Stimulated activated CD4-positive, alpha-beta T cell treated with anti-CD3 and anti-CD28 coated beads, Interleukin-15, amount 100 ng/mL, for 1 hour (primary cell): ENCODE measurements around the gene APAF1.
"Not testable (repeated sequence)": the region's sequence is repeated elsewhere in the genome, so short reads cannot be mapped to it uniquely, and the experiment has no call there.

Experiments
- DNase-seq, 2 donors: peaks; one replicate each; pipeline ENCODE4 v3.0.0-alpha.2; 2020; ENCODE audit warnings: low read depth in 1 of 2, low spot score in 1 of 2

APAF1 gene

DNA sequence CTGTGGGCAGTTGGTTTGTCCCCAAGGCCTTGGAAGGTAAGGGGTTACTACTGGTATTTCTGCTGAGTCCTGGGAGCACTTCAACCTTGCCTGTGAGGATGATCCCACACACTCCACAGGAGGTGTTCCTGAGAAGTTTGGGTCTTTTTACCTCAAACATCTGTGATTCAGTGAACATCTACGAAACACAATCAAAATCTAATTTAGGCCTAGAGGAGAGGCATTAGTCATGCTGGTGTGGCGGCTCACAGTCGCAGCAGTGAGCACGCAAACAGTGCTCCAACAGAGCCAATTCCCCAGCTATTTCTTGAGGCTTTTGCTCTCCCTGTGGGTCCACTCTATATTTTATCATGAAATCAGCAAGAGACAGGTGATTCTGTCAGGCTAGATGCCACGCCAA lies 107.6 kb downstream of the APAF1 start:
- DNase-seq = no peak

DNA sequence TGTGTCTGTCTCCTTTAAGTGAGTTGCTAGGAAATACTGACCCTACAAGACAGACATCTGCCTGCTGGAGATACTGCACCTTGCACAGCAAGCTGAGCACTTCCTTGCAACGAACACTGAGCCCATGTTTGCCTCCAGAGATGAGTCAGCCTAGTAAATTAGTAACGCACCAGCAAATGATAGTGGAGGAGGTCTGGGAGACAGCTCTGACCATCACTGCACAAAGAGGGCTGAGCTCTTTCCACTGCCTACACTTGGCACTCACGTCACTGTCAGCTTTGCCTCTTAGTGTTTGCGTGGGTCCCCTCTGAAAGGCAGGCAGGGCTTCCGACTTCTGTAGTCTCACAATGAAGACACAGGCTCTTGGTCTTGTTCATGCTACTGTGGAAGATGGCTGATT lies 109.0 kb downstream of the APAF1 start:
- DNase-seq = no peak

DNA sequence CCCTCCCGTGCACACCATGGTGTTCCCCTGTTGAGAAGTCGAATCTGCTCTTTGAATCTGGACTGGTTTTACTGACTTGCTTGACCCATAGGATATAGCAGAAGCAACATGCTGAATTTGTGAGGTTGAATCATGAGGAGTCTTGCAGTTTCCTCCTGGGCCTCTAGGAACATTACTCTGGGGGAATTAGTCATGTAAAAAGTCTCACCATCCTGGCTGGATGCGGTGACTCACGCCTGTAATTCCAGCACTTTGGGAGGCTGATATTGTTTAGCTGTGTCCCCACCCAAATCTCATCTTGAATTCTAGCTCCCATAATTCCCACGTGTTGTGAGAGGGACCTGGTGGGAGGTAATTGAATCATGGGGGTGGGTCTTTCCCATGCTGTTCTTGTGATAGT lies 110.8 kb downstream of the APAF1 start:
- DNase-seq = not testable (repeated sequence)

DNA sequence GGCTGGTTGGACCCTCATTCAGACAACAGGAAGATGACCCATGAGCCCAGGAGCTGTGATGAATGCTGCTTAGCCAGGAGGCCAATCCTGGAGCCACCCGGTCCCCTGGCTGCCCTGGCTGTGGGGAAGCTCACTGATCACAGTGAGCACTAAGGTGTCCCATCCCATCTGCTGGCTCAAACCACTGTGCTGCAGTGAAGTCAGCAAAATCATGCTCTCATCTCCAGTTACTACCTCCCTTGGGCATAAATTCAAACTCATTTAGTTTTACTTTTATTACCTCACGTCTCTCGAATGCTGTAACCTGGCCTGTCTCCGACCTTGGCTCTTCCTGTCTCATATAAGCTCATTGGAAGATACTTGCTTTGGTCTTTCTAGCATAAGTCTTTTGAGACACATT lies 112.4 kb downstream of the APAF1 start:
- DNase-seq = no peak

DNA sequence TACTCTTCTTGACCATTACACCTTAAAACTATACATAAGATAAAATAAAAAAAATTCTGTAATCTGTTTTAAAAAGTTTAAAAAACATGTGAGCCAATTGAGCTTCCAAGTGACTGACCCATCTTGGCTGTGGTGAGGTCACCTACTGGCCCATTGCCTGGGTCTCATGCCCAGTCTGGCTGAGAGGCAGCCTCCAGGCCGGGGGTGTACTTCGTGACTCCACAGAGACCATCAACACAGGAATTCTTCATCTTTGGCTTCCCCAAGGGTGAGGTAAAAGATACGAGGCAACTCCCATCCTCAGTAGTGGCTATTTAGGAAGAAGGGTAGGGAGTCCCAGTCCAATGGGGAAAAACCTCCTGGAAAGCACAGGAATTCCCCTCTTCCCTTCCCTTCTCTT lies 113.2 kb downstream of the APAF1 start:
- no peak for DNase-seq

DNA sequence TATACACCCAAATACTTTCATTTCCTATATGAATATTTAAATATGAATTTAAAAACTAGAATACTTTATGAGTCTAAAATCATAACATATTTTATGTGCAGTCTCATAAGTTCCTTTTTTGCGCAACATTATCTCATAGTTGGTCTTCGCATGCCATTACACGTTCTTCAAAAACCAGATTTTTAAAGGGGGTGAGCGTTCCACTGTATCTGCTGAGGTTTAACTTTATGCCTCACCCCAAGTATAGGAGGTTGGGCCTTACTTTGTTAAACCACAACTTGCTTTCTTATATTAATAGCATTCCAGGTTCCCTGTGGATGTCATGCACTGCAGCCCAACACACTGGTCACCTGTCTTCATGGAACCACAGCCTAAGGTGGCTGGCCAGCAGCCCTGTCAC lies 118.6 kb downstream of the APAF1 start:
- no peak for DNase-seq

DNA sequence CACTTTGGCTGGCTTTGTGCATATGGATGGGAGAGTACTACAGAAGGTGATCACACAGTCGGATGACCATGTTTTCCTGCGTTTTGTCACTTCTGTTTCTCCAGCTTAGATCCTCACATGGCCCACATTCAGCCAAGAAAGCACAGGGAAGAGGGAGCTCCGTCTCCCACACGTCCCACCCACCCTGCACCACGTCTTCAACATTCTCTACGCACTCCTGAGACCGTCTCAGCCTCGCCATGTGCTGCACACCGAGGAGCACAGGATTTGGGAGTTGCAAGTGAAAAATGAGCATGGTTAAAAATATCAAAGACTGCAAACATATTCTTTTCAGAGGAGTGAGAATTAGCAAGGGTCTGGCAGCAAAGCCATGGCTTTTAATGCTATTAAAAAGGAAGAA lies 122.2 kb downstream of the APAF1 start:
- no peak for DNase-seq

DNA sequence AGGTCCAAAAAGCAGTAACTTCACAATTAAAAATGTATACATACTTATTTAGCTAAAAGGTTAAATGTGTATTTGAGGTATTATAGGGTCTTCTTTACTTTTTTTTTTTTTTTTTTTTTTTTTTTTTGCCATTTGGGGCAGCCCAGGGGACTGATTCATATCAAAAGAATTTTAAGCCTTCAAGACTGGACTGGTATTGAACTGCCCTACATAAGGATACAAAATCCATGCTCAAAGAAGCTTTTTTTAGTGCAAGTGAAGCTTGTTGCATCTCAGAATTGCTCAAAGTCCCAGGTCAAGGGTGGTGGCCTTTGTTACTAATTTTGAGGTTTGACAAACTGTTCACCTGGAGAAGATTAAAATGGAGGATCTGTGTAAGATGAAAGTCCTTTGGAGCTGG lies 124.0 kb downstream of the APAF1 start:
- no peak for DNase-seq

DNA sequence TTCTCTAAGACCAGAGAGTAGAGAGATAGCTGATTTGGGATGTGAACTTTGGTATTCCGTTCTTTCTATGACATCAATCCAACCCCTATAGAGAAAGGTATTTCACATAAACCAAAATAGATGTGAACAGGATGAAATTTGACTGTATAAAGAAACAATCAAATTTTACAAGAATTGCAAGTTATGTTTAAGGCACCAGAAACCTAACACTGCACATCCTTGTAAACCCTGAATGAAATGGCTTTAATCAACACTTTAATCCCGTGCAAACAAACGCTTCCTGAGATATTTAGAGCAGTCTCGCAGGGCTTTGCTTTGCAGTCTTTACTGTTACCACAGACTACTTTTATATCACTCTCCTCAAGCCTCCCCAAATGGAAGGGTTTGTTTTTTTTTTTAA lies 125.1 kb downstream of the APAF1 start:
- DNase-seq = no peak

DNA sequence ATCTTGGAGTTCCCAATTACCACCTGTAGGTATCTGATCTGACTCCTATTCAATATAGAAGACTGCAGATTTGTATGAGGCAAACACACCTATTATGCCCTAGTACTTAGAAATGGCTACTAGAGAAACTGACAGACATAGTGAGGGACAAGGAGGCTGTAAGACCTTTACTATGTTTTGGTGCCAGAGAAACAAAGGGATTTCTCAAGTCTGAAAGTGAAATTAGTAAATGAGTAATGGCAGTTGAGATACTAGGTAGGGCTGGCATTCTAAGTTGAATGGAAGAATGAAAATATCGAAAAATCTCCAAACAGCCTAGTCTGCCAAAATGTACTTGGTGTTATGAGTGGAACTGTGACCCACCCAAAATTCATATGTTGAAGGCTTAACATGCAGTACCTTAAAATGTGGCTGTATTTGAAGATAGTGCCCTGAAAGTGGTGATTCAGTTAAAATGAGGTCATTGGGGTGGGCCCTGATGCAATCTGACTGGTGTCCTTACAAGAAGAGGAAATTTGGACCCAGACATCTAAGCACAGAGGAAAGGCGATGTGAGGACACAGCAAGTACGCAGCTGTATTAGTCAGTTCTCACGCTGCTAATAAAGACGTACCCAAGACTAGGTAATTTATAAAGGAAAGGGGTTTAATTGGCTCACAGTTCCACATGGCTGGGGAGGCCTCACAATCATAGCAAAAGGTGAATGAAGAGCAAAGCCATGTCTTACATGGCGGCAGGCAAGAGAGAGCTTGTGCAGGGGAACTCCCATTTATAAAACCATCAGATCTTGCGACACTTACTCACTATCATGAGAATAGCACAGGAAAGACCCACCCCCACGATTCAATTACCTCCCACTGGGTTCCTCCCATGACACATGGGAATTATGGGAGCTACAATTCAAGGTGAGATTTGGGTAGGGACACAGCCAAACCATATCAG lies 127.0 kb downstream of the APAF1 start:
- no peak for DNase-seq

DNA sequence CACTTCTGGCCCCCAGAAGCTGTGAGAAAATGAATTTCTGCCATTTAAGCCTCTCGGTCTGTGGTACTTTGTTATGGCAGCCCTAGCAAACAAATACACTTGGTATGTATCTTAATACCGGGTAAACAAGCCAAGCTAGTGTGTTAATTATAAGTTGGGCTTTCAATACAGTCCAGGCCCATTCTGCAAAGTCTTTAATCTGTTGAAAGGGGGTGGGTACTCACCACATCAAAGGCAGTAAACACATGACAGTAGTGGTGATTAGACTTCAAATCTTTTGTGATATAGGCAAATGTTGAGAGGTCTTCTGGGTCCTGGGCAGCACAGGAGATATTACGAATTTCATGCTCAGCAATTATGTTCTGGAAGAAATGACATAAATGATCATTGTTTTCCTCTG lies 127.7 kb downstream of the APAF1 start:
- DNase-seq = no peak

DNA sequence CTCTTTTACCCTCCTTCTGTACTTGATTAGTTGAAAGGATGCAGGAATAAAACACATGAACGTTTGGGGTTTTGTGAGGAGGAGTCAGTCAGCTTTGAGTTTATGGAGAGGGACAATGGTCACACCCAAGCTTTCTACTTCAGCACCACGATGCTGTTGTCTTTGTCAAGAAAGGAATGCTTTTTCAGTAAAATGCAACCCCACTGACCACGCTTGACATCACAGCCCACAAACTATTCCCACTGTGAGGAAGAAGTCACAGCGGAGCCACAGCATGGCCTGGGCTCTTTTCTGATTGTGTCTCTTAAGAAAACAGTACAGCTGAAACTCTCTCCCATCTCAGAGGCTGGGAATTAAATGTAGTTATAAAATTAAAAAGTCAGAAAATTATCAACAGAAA lies 135.2 kb downstream of the APAF1 start:
- no peak for DNase-seq

DNA sequence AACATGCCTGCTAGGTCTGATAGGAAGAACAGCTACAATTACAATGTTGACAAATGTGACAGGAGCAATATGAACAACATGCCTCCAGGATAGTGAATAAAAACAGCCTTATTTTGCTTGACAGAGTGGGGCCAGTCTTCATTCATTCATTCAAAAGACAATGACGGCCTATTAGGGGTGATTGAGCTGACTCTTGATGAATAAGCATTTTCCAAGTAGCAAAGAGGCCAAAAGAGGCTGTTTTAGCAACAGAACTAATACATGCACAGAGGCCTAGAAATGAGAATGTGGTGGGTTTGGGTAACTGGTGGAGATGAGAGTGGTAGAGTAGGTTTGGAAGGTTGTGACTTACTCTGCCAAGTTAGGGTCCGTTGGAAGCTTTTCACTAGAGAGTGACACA lies 138.3 kb downstream of the APAF1 start:
- no peak for DNase-seq
